Stimulated activated naive CD8-positive, alpha-beta T cell treated with anti-CD3 and anti-CD28 coated beads, Interleukin-15, amount 100 ng/mL, for 72 hours (primary cell): ENCODE data around the gene RBFOX2.
"Not testable (repeated sequence)": the region's sequence is repeated elsewhere in the genome, so short reads cannot be mapped to it uniquely, and the experiment has no call there.

Experiments
- ATAC-seq: fragments of 150-1000 bp; cut with Tn5 transposase; 2 replicates; pipeline ENCODE4 v1.10.0; 2021; ENCODE audit warnings: mild to moderate bottlenecking, moderate library complexity
- DNase-seq, 2 donors: peaks; one replicate each; pipeline ENCODE4 v3.0.0; 2021 to 2022
- H3K27ac Mint-ChIP-seq, 2 donors: one replicate each; pipeline ENCODE4 v1.8.0; 2022; ENCODE audit warnings: mild to moderate bottlenecking in 2 of 2, mixed read lengths in 2 of 2, moderate library complexity in 2 of 2
- H3K27me3 Mint-ChIP-seq: one replicate; pipeline ENCODE4 v1.8.0; 2022; ENCODE audit warnings: mixed read lengths
- H3K4me1 Mint-ChIP-seq: one replicate; pipeline ENCODE4 v1.8.0; 2022; ENCODE audit warnings: mild to moderate bottlenecking, mixed read lengths
- H3K4me3 Mint-ChIP-seq, 2 donors: one replicate each; pipeline ENCODE4 v1.8.0; 2022; ENCODE audit warnings: mild to moderate bottlenecking in 2 of 2, mixed read lengths in 2 of 2, moderate library complexity in 1 of 2
- H3K9me3 Mint-ChIP-seq, 2 donors: one replicate each; pipeline ENCODE4 v1.8.0; 2022; ENCODE audit warnings: mixed read lengths in 2 of 2

Gene RBFOX2, protein sequence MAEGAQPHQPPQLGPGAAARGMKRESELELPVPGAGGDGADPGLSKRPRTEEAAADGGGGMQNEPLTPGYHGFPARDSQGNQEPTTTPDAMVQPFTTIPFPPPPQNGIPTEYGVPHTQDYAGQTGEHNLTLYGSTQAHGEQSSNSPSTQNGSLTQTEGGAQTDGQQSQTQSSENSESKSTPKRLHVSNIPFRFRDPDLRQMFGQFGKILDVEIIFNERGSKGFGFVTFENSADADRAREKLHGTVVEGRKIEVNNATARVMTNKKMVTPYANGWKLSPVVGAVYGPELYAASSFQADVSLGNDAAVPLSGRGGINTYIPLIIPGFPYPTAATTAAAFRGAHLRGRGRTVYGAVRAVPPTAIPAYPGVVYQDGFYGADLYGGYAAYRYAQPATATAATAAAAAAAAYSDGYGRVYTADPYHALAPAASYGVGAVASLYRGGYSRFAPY

DNA sequence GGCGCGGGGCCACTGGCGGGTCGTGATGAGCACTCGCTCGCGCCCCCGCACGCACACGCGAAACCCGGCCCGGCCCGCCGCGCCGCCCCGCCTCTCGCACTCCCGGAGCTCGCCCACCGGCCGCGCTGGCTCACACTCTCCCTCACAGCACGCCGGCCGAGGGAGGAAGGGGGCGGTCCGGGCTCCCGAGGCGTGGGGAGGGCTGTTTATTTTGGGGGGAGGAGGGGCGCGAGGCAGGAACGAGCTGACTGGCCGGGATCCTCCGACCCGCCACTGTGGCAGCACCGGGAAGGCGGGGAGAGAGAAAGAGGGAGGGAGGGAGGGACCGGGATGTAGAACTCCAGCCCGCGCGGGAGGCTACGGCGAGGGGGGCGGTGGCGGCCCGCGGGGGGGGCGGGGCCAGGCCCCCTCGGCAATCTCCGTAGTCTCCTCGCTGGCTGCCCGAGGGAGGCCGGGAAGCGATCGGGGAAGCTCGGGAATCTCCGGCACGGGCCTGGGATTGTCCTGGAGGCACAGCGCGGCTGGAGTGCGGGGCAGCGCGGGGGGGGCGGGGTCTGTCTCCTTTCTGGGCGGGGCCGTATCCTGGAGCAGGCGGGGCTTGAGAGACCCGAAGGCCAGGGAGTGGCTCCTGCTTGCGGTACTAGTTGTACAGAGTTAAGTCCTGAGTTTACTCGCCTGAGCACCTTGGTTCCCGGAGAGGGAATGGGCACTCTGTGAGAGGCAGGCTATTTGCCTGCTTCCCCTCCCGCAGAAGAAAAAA, at the start of gene RBFOX2:
Gene RBFOX2 (minus strand): TSS at position 179 of the 760 bp plus-strand sequence. CDS start 399 bp downstream, outside the sequence.
- peak within 1 kb of the TSS; percentile 85 for H3K4me3 Mint-ChIP-seq
- peak within 1 kb of the TSS in 1 of 2 donors; percentile 49 for H3K27ac Mint-ChIP-seq
- ATAC-seq, result peak; percentile 87
- H3K9me3 Mint-ChIP-seq, result no peaks in the 10 kb centered on the region
- H3K4me1 Mint-ChIP-seq, result peaks cover 17% of the 10 kb centered on the region
- DNase-seq, result peak; percentile 60 to 66
- H3K27me3 Mint-ChIP-seq, result peaks cover 13% of the 10 kb centered on the region

DNA sequence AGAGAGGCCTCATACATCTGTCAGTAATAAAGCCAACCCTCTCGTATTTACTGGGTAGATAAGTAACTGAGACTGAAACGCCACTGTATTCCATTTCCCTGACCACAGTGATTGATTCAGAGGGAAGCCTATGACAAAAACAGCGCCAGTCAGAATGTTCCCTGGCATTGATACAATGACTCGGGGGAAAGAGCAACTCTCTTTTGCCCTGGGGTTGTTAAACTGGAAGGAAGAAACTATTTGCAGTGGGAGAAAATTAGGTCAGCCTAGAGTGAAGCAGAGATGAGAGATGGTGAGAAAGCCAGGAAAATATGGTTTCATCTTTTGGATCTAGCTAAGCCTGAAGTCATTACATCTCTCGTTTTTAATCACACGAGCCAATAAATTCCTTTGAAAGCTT, 48.6 kb upstream of the RBFOX2 start:
- Mint-ChIP-seq H3K27me3 (no peaks in the 10 kb centered on the region), H3K27ac (peak overlapping the region in 1 of 2 donors; percentile 23), H3K4me3 (no peak overlapping the region), H3K4me1 (no peaks in the 10 kb centered on the region), H3K9me3 (no peaks in the 10 kb centered on the region)
- DNase-seq (no peak), ATAC-seq (no peak)

DNA sequence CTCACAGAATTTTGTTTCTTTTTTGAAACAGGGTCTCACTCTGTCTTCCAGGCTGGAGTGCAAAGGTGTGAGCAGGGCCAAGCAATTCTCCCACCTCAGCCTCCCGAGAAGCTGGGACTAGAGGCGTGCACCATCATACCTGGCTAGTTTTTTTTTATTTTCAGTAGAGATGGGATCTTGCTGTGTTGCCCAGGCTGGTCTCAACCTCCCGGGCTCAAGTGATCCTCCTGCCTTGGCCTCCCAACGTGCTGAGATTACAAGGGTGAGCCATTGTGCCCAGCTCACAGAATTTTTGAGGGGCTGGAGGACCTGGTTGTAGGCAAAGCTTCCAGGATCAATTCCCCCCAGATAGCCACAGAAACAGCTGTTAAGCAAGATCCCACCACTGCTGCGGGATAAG, 47.1 kb upstream of the RBFOX2 start:
- ATAC-seq, result no peak
- H3K4me1 Mint-ChIP-seq, result no peaks in the 10 kb centered on the region

DNA sequence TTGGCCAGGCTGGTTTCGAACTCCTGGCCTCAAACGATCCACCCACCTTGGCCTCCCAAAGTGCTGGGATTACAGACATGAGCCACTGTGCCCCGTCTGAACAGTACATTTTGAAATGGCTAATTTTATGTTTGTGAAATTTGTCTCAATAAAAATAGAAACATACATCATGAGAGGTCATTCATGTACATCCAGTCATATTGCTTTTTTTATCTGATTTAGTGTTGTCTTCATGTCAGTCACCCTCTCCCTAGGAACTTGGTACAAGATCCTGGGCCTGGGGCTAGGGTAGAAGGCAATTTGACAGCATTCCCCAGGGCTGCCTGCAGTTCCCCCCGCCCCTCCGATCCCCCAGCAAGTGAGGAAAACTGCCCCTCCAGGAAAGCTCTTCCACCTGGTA, 46.6 kb upstream of the RBFOX2 start:
- Mint-ChIP-seq H3K9me3 (no peaks in the 10 kb centered on the region), H3K4me3 (no peak overlapping the region), H3K27ac (no peak overlapping the region), H3K27me3 (no peaks in the 10 kb centered on the region), H3K4me1 (no peaks in the 10 kb centered on the region)
- ATAC-seq (no peak), DNase-seq (no peak)

More for the DNA sequence above, 47.1 kb upstream of the RBFOX2 start:
- H3K9me3 Mint-ChIP-seq, result no peaks in the 10 kb centered on the region
- no peak overlapping the region for H3K4me3 Mint-ChIP-seq
- no peaks in the 10 kb centered on the region for H3K27me3 Mint-ChIP-seq
- no peak overlapping the region for H3K27ac Mint-ChIP-seq
- no peak for DNase-seq

DNA sequence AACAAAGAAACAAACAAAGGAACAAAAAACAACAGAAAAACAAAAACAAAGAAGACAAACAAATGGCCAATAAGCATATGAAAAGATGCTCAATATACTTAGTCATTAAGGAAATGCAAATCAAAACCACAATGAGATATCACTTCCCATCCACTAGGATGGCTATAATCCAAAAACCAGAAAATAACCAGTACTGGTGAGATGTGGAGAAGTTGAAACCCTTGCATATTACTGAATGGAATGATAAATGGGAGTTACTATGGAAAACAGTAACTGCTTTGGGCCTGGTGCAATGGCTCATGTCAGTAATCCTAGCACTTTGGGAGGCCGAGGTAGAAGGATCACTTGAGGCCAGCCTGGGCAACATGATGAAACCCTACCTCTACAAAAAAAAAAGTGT, 44.9 kb upstream of the RBFOX2 start:
- ATAC-seq (no peak), DNase-seq (no peak)
- Mint-ChIP-seq H3K27ac (no peak overlapping the region), H3K9me3 (no peaks in the 10 kb centered on the region), H3K4me3 (no peak overlapping the region), H3K27me3 (no peaks in the 10 kb centered on the region), H3K4me1 (no peaks in the 10 kb centered on the region)

DNA sequence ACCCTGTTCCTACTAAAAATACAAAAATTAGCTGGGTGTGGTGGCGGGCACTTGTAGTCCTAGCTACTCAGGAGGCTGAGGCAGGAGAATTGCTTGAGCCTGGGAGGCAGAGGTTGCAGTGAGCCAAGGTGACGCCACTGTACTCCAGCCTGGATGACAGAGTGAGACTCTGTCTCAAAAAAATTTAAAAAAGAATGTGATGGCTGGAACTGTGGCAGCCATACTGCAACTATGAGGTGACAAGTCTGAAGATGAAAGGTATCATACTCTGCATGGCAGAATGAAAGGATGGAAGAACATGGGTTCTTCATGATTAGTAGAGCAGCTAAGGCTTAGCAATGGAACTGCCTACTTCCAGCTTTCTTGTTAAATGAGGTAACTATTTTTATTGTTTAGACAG, 42.0 kb upstream of the RBFOX2 start:
- H3K27ac Mint-ChIP-seq, DNase-seq, H3K4me3 Mint-ChIP-seq, H3K4me1 Mint-ChIP-seq, ATAC-seq, H3K9me3 Mint-ChIP-seq, H3K27me3 Mint-ChIP-seq: not testable (repeated sequence)

DNA sequence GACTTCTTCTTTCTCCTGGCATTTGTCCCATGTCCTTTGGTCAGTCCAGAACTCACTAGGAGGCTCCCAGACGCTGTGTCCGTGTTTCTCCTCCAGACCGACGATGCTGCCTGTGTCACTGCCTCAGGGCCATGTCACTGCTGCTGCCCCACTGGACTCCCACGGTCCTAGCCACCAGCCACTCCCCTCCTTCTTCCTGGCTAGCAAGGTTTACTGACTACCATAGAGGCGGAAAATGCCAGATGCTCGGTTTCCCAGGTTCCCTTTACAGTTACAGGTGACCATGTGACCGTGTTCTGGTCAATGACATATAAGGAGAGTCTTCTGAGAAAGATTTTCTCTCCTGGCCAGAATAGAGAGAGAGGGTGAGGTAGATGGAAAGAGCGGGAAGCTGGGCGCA, 40.7 kb upstream of the RBFOX2 start:
- no peak for DNase-seq
- Mint-ChIP-seq H3K4me1 (peaks cover 12% of the 10 kb centered on the region), H3K27ac (no peak overlapping the region), H3K4me3 (no peak overlapping the region), H3K9me3 (no peaks in the 10 kb centered on the region), H3K27me3 (no peaks in the 10 kb centered on the region)
- ATAC-seq, result no peak

DNA sequence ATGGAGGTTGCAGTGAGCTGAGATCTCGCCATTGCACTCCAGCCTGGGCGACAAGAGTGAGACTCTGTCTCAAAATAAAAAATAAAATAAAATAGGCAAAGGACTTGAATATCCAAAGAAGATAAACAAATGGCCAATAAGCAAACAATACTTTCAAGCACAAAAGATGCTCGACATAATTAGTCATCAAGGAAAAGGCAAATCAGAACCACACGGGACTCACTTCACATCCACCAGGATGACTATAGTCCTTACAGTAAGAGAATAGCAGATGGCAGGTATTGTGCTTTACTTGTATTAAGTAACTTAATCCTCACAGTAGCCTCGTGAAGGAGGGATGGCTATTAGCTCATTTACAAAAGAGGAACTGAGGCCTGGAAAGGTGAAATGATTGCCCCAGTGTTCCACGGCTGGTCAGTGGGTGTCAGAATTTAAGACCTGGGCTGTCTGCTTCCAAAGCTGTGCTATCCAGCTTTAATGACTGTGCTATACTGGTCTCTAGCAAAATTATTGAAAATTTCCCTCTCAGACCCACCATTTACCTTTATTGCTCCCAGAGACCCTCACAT, 40.2 kb upstream of the RBFOX2 start:
- no peaks in the 10 kb centered on the region for H3K27me3 Mint-ChIP-seq
- peaks cover 12% of the 10 kb centered on the region for H3K4me1 Mint-ChIP-seq
- DNase-seq (no peak), ATAC-seq (no peak)
- no peak overlapping the region for H3K4me3 Mint-ChIP-seq
- no peaks in the 10 kb centered on the region for H3K9me3 Mint-ChIP-seq
- H3K27ac Mint-ChIP-seq, result no peak overlapping the region

DNA sequence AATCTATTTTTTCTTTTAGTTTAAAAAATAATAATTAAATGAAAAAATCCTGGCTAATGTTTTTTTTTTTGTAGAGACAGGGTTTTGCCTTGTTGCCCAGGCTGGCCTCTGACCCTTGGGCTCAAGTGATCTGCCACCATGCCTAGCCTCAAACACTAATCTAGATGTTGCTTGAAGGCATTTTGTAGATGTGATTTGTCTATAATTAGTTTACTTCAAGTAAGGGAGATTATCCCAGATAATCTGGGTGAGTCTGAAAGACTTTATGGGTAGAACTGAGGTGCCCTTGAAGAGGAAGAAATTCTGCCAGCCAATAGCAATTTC, 38.6 kb upstream of the RBFOX2 start:
- DNase-seq (no peak), ATAC-seq (no peak)
- Mint-ChIP-seq H3K4me3 (no peak overlapping the region), H3K27ac (no peak overlapping the region), H3K4me1 (peaks cover 12% of the 10 kb centered on the region), H3K27me3 (no peaks in the 10 kb centered on the region), H3K9me3 (no peaks in the 10 kb centered on the region)

DNA sequence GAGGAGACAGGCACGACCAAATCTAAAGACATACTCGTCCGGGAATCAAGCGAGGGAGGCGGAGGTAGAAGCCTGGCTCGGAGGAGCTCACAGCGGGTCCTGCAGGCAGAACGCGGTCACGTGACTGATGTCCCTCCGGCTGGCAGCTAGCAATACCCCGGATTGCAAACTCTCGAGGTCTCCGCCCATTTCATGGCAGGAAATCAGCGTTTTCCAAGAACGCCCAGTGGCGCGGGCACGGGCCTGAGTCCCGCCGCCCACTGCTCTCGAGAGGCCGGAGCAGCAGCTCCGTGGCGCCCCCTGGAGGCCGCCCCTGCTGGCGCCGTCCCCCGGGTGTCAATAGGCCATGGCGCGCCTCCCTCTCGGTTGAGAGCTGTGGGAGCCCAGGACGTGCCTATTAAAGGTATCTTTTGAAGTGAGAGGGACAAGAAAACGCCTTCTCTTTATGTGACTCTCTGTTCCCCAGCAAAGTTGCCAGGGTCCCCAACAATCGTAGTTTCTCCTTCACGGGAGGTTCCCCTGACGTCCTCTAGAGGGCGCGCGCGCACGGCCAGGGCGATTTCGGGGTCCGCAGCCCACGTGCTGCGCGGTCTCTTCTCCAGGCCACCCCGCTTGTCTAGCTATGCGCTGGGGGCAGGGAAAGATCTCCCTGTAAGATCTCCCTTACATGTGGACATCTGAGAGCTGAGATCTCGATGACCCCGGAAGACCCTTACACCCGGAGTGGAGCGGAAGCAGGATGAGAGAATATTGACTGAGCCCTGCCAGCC, 37.3 kb upstream of the RBFOX2 start:
- Mint-ChIP-seq H3K4me1 (peaks cover 12% of the 10 kb centered on the region), H3K27ac (peak overlapping the region; percentile 81 to 96), H3K27me3 (no peaks in the 10 kb centered on the region), H3K9me3 (no peaks in the 10 kb centered on the region), H3K4me3 (peak overlapping the region; percentile 80 to 86)
- DNase-seq (peak; percentile 78 to 80), ATAC-seq (peak; percentile 89)

DNA sequence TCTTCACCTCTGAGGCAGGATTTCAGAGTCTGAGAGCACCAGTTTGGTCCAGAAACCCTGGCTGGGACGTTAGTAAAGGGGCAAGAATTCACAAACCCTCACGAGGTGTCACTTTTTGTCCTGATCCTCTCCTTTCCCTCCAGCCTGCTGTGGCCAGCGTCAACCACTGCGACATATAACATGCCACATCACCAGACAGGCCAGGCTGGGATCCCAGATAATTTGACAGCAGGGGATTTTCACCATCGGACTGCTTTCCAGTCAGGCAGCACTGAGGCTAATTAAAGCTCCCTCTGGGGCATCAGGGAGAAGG, 36.8 kb upstream of the RBFOX2 start:
- Mint-ChIP-seq H3K4me1 (peaks cover 12% of the 10 kb centered on the region), H3K4me3 (peak overlapping the region; percentile 80 to 86), H3K27me3 (no peaks in the 10 kb centered on the region), H3K27ac (peak overlapping the region in 1 of 2 donors; percentile 77), H3K9me3 (no peaks in the 10 kb centered on the region)
- ATAC-seq, result peak; percentile 44
- no peak for DNase-seq

DNA sequence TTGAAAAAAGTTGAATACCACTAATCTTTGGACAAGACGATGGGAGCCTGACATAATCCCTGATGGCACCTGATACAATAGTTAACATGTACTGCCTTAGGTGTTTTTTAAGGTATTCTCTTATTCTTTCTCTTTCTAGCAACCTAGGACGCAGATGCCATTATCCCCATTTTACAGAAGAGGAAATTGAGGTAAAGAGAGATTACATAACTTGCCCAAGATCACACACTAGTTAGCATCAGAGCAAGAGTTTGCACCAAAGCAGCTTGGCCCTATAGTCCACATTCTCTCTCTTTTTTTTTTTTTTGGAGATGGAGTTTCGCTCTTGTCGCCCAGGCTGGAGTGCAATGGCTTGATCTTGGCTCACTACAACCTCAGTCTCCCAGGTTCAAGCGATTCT, 35.7 kb upstream of the RBFOX2 start:
- no peak for DNase-seq
- H3K4me1 Mint-ChIP-seq, result peaks cover 12% of the 10 kb centered on the region
- no peaks in the 10 kb centered on the region for H3K27me3 Mint-ChIP-seq
- H3K27ac Mint-ChIP-seq, result no peak overlapping the region
- H3K9me3 Mint-ChIP-seq, result no peaks in the 10 kb centered on the region
- ATAC-seq, result no peak
- no peak overlapping the region for H3K4me3 Mint-ChIP-seq

DNA sequence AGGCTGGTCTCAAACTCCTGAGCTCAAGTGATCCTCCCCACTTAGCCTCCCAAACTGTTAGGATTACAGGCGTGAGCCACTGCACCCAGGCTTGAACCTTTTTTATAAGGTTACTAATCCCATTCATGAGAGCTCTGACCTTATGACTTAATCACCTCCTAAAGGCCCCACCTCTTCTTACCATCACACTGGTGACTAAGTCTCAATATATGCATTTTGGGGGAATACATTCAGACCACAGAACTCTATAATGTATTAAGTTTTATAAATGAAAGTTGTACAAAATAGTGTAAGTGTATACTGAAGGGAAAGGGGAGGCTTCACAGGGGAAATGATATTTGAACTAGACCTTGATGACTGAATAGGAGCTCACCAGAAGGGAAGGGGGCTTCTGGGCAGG, 28.4 kb upstream of the RBFOX2 start:
- H3K27me3 Mint-ChIP-seq, result peaks cover 24% of the 10 kb centered on the region
- H3K9me3 Mint-ChIP-seq, result no peaks in the 10 kb centered on the region
- no peak for DNase-seq
- ATAC-seq, result no peak
- H3K27ac Mint-ChIP-seq, result no peak overlapping the region
- H3K4me1 Mint-ChIP-seq, result peaks cover 9% of the 10 kb centered on the region
- H3K4me3 Mint-ChIP-seq, result no peak overlapping the region

DNA sequence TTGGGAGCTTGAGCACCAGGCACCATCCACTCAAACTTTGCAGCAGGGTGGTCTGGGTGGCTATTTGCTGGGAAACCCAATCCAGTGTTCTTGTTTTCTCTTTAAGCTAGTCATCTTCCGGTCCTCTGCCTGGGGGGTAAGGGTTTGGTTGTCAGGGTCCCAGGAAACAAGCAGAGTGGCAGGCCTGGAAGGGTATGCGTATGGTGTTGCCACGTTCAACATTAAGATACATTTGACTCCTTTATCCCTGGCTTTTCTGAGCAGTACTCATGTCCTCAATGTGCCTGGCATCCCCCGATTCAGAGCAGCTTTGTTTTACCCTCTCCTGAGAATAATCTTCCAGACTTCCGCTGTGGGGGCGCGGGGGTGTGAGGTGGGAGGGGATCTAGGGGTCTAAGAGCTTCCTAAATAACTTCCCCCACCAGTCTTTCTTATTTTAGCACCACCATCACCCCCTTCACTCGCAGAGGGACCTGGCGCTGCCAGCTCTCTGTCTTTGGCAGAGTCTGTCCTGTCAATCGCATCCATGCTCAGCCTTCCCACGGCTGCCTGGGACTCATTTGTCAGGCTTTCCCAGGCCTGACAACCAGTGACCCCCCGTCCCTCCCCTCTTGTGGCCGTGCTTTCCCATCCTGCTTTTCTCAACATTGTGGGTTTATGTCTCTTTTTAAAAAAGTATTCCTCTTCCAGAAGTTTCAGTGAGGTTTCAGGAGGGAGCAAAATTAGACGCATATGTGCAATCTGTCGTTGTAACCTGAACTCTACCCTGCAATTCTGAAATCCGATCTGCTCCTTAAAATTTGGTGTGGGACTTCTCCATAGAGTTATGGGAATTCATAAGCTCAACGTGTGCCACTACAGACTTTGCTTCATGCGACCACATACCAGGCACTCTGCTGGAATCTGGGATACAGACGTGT, 27.0 kb upstream of the RBFOX2 start:
- H3K9me3 Mint-ChIP-seq, result no peaks in the 10 kb centered on the region
- peaks cover 24% of the 10 kb centered on the region for H3K27me3 Mint-ChIP-seq
- peaks cover 9% of the 10 kb centered on the region for H3K4me1 Mint-ChIP-seq
- DNase-seq, result no peak
- no peak overlapping the region for H3K4me3 Mint-ChIP-seq
- no peak for ATAC-seq
- no peak overlapping the region for H3K27ac Mint-ChIP-seq

DNA sequence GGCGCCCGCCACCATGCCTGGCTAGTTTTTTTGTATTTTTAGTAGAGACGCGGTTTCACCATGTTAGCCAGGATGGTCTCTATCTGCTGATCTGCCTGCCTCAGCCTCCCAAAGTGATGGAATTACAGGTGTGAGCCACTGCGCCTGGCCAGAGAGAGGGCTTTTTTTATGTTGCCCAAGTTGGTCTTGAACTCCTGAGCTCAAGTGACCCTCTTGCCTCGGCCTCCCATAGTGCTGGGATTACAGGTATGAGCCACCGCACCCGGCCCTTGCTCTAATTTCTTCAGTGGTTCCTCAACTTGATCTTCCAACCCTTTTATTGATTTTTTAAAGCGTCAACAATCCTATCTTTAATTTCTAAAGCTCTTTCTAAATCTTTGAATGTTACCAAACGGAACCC, 25.8 kb upstream of the RBFOX2 start:
- H3K4me1 Mint-ChIP-seq, H3K27ac Mint-ChIP-seq, DNase-seq, ATAC-seq, H3K4me3 Mint-ChIP-seq, H3K9me3 Mint-ChIP-seq: not testable (repeated sequence)
- H3K27me3 Mint-ChIP-seq, result peaks cover 24% of the 10 kb centered on the region
